ENCODE data around the gene TCP1.

- TF ChIP-seq EZH2 (optimal IDR thresholded peaks at IDR 0.05; ENCODE audit: low read depth, low read length) (no peak), CTCF (IDR thresholded peaks at IDR 0.05; ENCODE audit: low read length) (no peak)
Observed at GRCh38 chr6:159829526-159829925, 40.1 kb upstream of the TCP1 start.
